Measurements from ENCODE around the gene TTC34. TPM values are rescaled to one million over a fixed set of nuclear protein-coding genes. Genes with fewer than 3 reads are reported as not detected.

TTC34 gene
- total RNA-seq, 6 experiments from 2014 or later, result 0.11 to 0.19 (median 0.16) TPM

GRCh38 chr1:2612591-2613365, 188.7 kb downstream of the TTC34 start:
- H3K4me1 Mint-ChIP-seq (ENCODE audit: low read depth), result no peaks in the 10 kb centered on the region
- no peak overlapping the region for H3K27ac Mint-ChIP-seq
- no peak for DNase-seq
- no peak for TF ChIP-seq CTCF (IDR thresholded peaks at IDR 0.05)
- no peaks in the 10 kb centered on the region for H3K36me3 Mint-ChIP-seq (ENCODE audit: low read depth)
- no peak overlapping the region for H3K4me3 Mint-ChIP-seq
- peaks cover 5% of the 10 kb centered on the region for H3K27me3 Mint-ChIP-seq (ENCODE audit: insufficient read depth)
- no peaks in the 10 kb centered on the region; the same call in 1 of the 2 replicates for H3K9me3 Mint-ChIP-seq

GRCh38 chr1:2611621-2612437, 189.7 kb downstream of the TTC34 start:
- TF ChIP-seq CTCF (IDR thresholded peaks at IDR 0.05), result no peak
- Mint-ChIP-seq H3K4me1 (ENCODE audit: low read depth) (no peaks in the 10 kb centered on the region), H3K9me3 (no peaks in the 10 kb centered on the region; the same call in 1 of the 2 replicates), H3K36me3 (ENCODE audit: low read depth) (no peaks in the 10 kb centered on the region), H3K4me3 (no peak overlapping the region), H3K27ac (no peak overlapping the region), H3K27me3 (ENCODE audit: insufficient read depth) (peaks cover 5% of the 10 kb centered on the region)
- DNase-seq, result no peak

- H3K4me1 Mint-ChIP-seq (ENCODE audit: low read depth), result no peaks in the 10 kb centered on the region
- no peaks in the 10 kb centered on the region; the same call in 1 of the 2 replicates for H3K9me3 Mint-ChIP-seq
- no peak for TF ChIP-seq CTCF (IDR thresholded peaks at IDR 0.05)
- no peak for DNase-seq
- H3K27ac Mint-ChIP-seq, result no peak overlapping the region
- no peaks in the 10 kb centered on the region for H3K36me3 Mint-ChIP-seq (ENCODE audit: low read depth)
- no peak overlapping the region for H3K4me3 Mint-ChIP-seq
- peaks cover 3% of the 10 kb centered on the region for H3K27me3 Mint-ChIP-seq (ENCODE audit: insufficient read depth)
These were observed 190.4 kb downstream of the TTC34 start for GRCh38 chr1:2611031-2611501.

DNA sequence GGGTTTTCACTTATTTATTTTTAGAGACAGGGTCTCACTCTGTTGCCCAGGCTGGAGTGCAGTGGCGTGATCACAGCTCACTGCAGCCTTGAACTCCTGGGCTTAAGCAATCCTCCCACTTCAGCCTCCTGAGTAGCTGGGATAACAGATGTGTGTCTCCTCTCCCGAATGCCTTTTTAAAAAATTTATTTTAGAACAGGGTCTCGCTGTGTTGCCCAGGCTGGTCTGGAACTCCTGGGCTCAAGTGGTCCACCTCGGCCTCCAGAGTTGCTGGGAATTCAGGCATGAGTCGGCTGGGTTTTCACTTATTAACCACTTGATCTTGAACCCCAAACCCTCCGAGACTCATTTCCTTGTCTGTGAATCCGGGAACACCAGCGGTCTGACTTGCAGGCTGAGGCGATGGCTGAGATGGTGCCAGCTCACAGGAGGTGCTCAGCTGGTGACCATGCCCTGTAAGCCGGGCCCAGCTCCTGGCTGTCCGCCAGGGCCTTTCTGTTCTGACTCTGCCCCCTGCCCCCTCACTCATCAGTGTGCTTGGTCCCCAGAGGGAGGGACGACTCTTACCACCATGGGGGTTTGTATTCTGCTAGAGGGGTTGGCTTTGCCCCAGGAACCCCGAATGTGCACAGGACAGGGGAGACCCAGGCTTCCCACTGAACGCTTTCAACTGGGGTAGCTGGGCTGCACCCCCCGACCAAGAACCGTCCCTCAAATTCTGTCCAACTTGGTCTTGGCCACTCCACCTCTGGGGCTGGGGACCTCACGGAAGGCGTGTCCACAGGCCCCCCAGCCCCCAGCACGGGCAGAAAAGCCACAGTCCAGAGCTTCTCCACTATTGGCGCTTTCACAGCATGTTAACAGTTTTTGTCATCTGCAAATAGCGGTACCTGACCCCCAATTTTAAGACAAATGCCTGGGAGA, 191.2 kb downstream of the TTC34 start:
- no peaks in the 10 kb centered on the region; the same call in 1 of the 2 replicates for H3K9me3 Mint-ChIP-seq
- H3K4me3 Mint-ChIP-seq, result no peak overlapping the region
- no peaks in the 10 kb centered on the region; the same call in none of the 2 replicates for H3K27me3 Mint-ChIP-seq (ENCODE audit: insufficient read depth)
- TF ChIP-seq CTCF (IDR thresholded peaks at IDR 0.05), result no peak
- H3K36me3 Mint-ChIP-seq (ENCODE audit: low read depth), result no peaks in the 10 kb centered on the region
- no peaks in the 10 kb centered on the region for H3K4me1 Mint-ChIP-seq (ENCODE audit: low read depth)
- H3K27ac Mint-ChIP-seq, result no peak overlapping the region
- no peak for DNase-seq
